ENCODE measurements around the gene NSMF. TPM values are rescaled to one million over a fixed set of nuclear protein-coding genes. Genes with fewer than 3 reads are reported as not detected.

NSMF gene
- total RNA-seq, 1 donor from 2014 or later, result 24.7 TPM

- intact Hi-C loops (cut with micrococcal nuclease), result loop anchor here (2.0 kb wide), 1 partner anchor 13 kb away; no protein-coding TSS in a partner anchor
- DNase-seq (no peak), ATAC-seq (ENCODE audit: low read depth) (no peak)
- H3K27me3 Mint-ChIP-seq, result peaks cover 11% of the 10 kb centered on the region
- no peak overlapping the region for H3K27ac Mint-ChIP-seq
- peaks cover 8% of the 10 kb centered on the region for H3K4me1 Mint-ChIP-seq
- no peaks in the 10 kb centered on the region for H3K9me3 Mint-ChIP-seq
- TF ChIP-seq CTCF (IDR thresholded peaks at IDR 0.05), result no peak
- peak overlapping the region; percentile 64 for H3K4me3 Mint-ChIP-seq
- no peaks in the 10 kb centered on the region for H3K36me3 Mint-ChIP-seq (ENCODE audit: low read depth)
- CTCF ChIA-PET, result no interaction called here
- POLR2A ChIA-PET, result interaction anchor here (1.1 kb wide), 1 partner anchor 19 kb away, joined by 3 read pairs; the partner anchor contains the start of genes EXD3 and NOXA1
These were observed 17.2 kb downstream of the NSMF start for GRCh38 chr9:137441935-137442321.

GRCh38 chr9:137441289-137441934 is 17.7 kb downstream of the NSMF start, which contains the start of gene ENTPD8:
Gene ENTPD8, minus strand, starts transcription at chr9:137441357. Its CDS starts 3,072 bp downstream, at chr9:137438285.
- POLR2A ChIA-PET, result interaction anchor here (1.1 kb wide), 1 partner anchor 18 kb away, joined by 3 read pairs; the partner anchor contains the start of genes EXD3 and NOXA1
- H3K36me3 Mint-ChIP-seq (ENCODE audit: low read depth), result no peaks in the 10 kb centered on the region
- ATAC-seq (ENCODE audit: low read depth) (no peak), DNase-seq (no peak)
- intact Hi-C loops (cut with micrococcal nuclease), result no loop called here
- H3K4me1 Mint-ChIP-seq, result peaks cover 8% of the 10 kb centered on the region
- peak within 1 kb of the TSS; percentile 64 for H3K4me3 Mint-ChIP-seq
- CTCF ChIA-PET, result no interaction called here
- H3K9me3 Mint-ChIP-seq, result no peaks in the 10 kb centered on the region
- TF ChIP-seq CTCF (IDR thresholded peaks at IDR 0.05), result no peak
- H3K27me3 Mint-ChIP-seq, result peaks cover 11% of the 10 kb centered on the region
- H3K27ac Mint-ChIP-seq, result no peak within 1 kb of the TSS

GRCh38 chr9:137439158-137439714 is 19.9 kb downstream of the NSMF start:
- ATAC-seq (ENCODE audit: low read depth) (no peak), DNase-seq (no peak)
- Mint-ChIP-seq H3K27me3 (peaks cover 10% of the 10 kb centered on the region), H3K4me3 (no peak overlapping the region), H3K4me1 (peaks cover 3% of the 10 kb centered on the region), H3K36me3 (ENCODE audit: low read depth) (no peaks in the 10 kb centered on the region), H3K27ac (no peak overlapping the region), H3K9me3 (no peaks in the 10 kb centered on the region)
- TF ChIP-seq CTCF (IDR thresholded peaks at IDR 0.05), result no peak
- ChIA-PET CTCF (no interaction called here), POLR2A (no interaction called here)
- intact Hi-C loops (cut with micrococcal nuclease), result no loop called here

- Mint-ChIP-seq H3K4me1 (peaks cover 3% of the 10 kb centered on the region), H3K27ac (no peak overlapping the region), H3K36me3 (ENCODE audit: low read depth) (no peaks in the 10 kb centered on the region), H3K9me3 (no peaks in the 10 kb centered on the region), H3K27me3 (peaks cover 8% of the 10 kb centered on the region), H3K4me3 (no peak overlapping the region)
- no peak for ATAC-seq (ENCODE audit: low read depth)
- intact Hi-C loops (cut with micrococcal nuclease), result no loop called here
- CTCF ChIA-PET, result no interaction called here
- no peak for DNase-seq
- POLR2A ChIA-PET, result no interaction called here
- TF ChIP-seq CTCF (IDR thresholded peaks at IDR 0.05), result no peak
These were observed 20.5 kb downstream of the NSMF start for GRCh38 chr9:137438591-137439157.
